Glomerular visceral epithelial cell (primary cell): ENCODE results near the gene PAK1IP1.
A peak's percentile ranks its signal among the peaks of the same experiment; 100 is the strongest.
"Not testable (repeated sequence)": the region's sequence is repeated elsewhere in the genome, so short reads cannot be mapped to it uniquely, and the experiment has no call there.

Source experiments
- DNase-seq: peaks from one replicate; pipeline ENCODE4 v3.0.0-alpha.2; 2016; ENCODE audit errors: extremely low spot score

The PAK1IP1 gene

GRCh38 chr6:10694302-10695085 is at the start of gene PAK1IP1, which contains the start of gene C6orf52:
Gene PAK1IP1 (plus strand): TSS chr6:10694972. CDS start chr6:10694986, 14 bp downstream.
Gene C6orf52 (minus strand): TSS chr6:10694616. CDS start chr6:10687550, 7,066 bp downstream.
- peak; percentile 92 for DNase-seq

- no peak for DNase-seq
These were observed 39.2 kb upstream of the PAK1IP1 start for GRCh38 chr6:10655508-10656055.

GRCh38 chr6:10658910-10659698 is 35.7 kb upstream of the PAK1IP1 start:
- DNase-seq: no peak

- DNase-seq: no peak
These were observed 34.9 kb upstream of the PAK1IP1 start for GRCh38 chr6:10659699-10660348.

GRCh38 chr6:10660431-10661191 is 34.2 kb upstream of the PAK1IP1 start:
- not testable (repeated sequence) for DNase-seq

- no peak for DNase-seq
These were observed 32.6 kb upstream of the PAK1IP1 start for GRCh38 chr6:10662207-10662606.

GRCh38 chr6:10662742-10663141 is 32.0 kb upstream of the PAK1IP1 start:
- no peak for DNase-seq

GRCh38 chr6:10665595-10665994 is 29.2 kb upstream of the PAK1IP1 start:
- not testable (repeated sequence) for DNase-seq

GRCh38 chr6:10668126-10668917 is 26.4 kb upstream of the PAK1IP1 start:
- DNase-seq: no peak

- no peak for DNase-seq
These were observed 18.4 kb upstream of the PAK1IP1 start for GRCh38 chr6:10676403-10676802.

GRCh38 chr6:10678456-10678855 is 16.3 kb upstream of the PAK1IP1 start:
- DNase-seq: no peak

GRCh38 chr6:10681795-10682194 is 13.0 kb upstream of the PAK1IP1 start:
- no peak for DNase-seq

GRCh38 chr6:10682355-10682988 is 12.3 kb upstream of the PAK1IP1 start:
- DNase-seq: no peak

- no peak for DNase-seq
These were observed 10.2 kb upstream of the PAK1IP1 start for GRCh38 chr6:10684618-10685017.

GRCh38 chr6:10685092-10685915 is 9.5 kb upstream of the PAK1IP1 start:
- no peak for DNase-seq

GRCh38 chr6:10686901-10687300 is 7.9 kb upstream of the PAK1IP1 start:
- no peak for DNase-seq

GRCh38 chr6:10687582-10687981 is 7.2 kb upstream of the PAK1IP1 start:
- no peak for DNase-seq

- DNase-seq: no peak
These were observed 3.9 kb upstream of the PAK1IP1 start for GRCh38 chr6:10690651-10691445.
